ENCODE data around the gene CDH13.

CDH13 gene

GRCh38 chr16:83705856-83706255, 1079.1 kb downstream of the CDH13 start:
- Histone ChIP-seq H3K27me3 (replicated peaks; ENCODE audit: control insufficient read depth, insufficient read depth, low read length) (no peaks in the 10 kb centered on the region), H3K4me3 (replicated peaks; ENCODE audit: low read depth, low read length) (no peak overlapping the region), H3K36me3 (ENCODE audit: control insufficient read depth, insufficient read depth, low read length) (no peaks in the 10 kb centered on the region)
- DNase-seq (ENCODE audit: extremely low read depth, insufficient read length): no peak
- no peak for TF ChIP-seq CTCF (IDR thresholded peaks at IDR 0.05; ENCODE audit: insufficient read depth, low read length, poor library complexity, severe bottlenecking)

- DNase-seq (ENCODE audit: extremely low read depth, insufficient read length): no peak
- H3K36me3 ChIP-seq (ENCODE audit: control insufficient read depth, insufficient read depth, low read length): no peaks in the 10 kb centered on the region
- H3K27me3 ChIP-seq (replicated peaks; ENCODE audit: control insufficient read depth, insufficient read depth, low read length): no peaks in the 10 kb centered on the region
- TF ChIP-seq CTCF (IDR thresholded peaks at IDR 0.05; ENCODE audit: insufficient read depth, low read length, poor library complexity, severe bottlenecking): no peak
- H3K4me3 ChIP-seq (replicated peaks; ENCODE audit: low read depth, low read length): no peak overlapping the region
Observed at GRCh38 chr16:83706394-83706793, 1079.6 kb downstream of the CDH13 start.

GRCh38 chr16:83711069-83711468, 1084.3 kb downstream of the CDH13 start:
- DNase-seq (ENCODE audit: extremely low read depth, insufficient read length): no peak
- Histone ChIP-seq H3K4me3 (replicated peaks; ENCODE audit: low read depth, low read length) (no peak overlapping the region), H3K27me3 (replicated peaks; ENCODE audit: control insufficient read depth, insufficient read depth, low read length) (no peaks in the 10 kb centered on the region), H3K36me3 (ENCODE audit: control insufficient read depth, insufficient read depth, low read length) (no peaks in the 10 kb centered on the region)
- TF ChIP-seq CTCF (IDR thresholded peaks at IDR 0.05; ENCODE audit: insufficient read depth, low read length, poor library complexity, severe bottlenecking): no peak

- TF ChIP-seq CTCF (IDR thresholded peaks at IDR 0.05; ENCODE audit: insufficient read depth, low read length, poor library complexity, severe bottlenecking): no peak
- H3K27me3 ChIP-seq (replicated peaks; ENCODE audit: control insufficient read depth, insufficient read depth, low read length): no peaks in the 10 kb centered on the region
- no peaks in the 10 kb centered on the region for H3K36me3 ChIP-seq (ENCODE audit: control insufficient read depth, insufficient read depth, low read length)
- DNase-seq (ENCODE audit: extremely low read depth, insufficient read length): no peak
- H3K4me3 ChIP-seq (replicated peaks; ENCODE audit: low read depth, low read length): no peak overlapping the region
Observed at GRCh38 chr16:83713597-83713996, 1086.8 kb downstream of the CDH13 start.

GRCh38 chr16:83714286-83714685, 1087.5 kb downstream of the CDH13 start:
- Histone ChIP-seq H3K27me3 (replicated peaks; ENCODE audit: control insufficient read depth, insufficient read depth, low read length) (no peaks in the 10 kb centered on the region), H3K4me3 (replicated peaks; ENCODE audit: low read depth, low read length) (no peak overlapping the region), H3K36me3 (ENCODE audit: control insufficient read depth, insufficient read depth, low read length) (no peaks in the 10 kb centered on the region)
- DNase-seq (ENCODE audit: extremely low read depth, insufficient read length): no peak
- no peak for TF ChIP-seq CTCF (IDR thresholded peaks at IDR 0.05; ENCODE audit: insufficient read depth, low read length, poor library complexity, severe bottlenecking)

GRCh38 chr16:83715217-83715920, 1088.6 kb downstream of the CDH13 start:
- DNase-seq (ENCODE audit: extremely low read depth, insufficient read length): no peak
- TF ChIP-seq CTCF (IDR thresholded peaks at IDR 0.05; ENCODE audit: insufficient read depth, low read length, poor library complexity, severe bottlenecking): no peak

More at GRCh38 chr16:83715217-83715920, 1088.6 kb downstream of the CDH13 start:
- no peak overlapping the region for H3K4me3 ChIP-seq (replicated peaks; ENCODE audit: low read depth, low read length)
- H3K36me3 ChIP-seq (ENCODE audit: control insufficient read depth, insufficient read depth, low read length): no peaks in the 10 kb centered on the region
- H3K27me3 ChIP-seq (replicated peaks; ENCODE audit: control insufficient read depth, insufficient read depth, low read length): no peaks in the 10 kb centered on the region
